MG63 (cell line): ENCODE data around the gene CFB. TPM values are rescaled to one million over a fixed set of nuclear protein-coding genes. Genes with fewer than 3 reads are reported as not detected.

ENCODE experiments used
- DNase-seq: peaks from one replicate; pipeline ENCODE4 v3.0.0-alpha.2; 2020
- H3K27me3 ChIP-seq: fragments of 250-450 bp; sonication (Bioruptor Pico); 2 replicates; pipeline ENCODE4 v1.5.1; 2020; ENCODE audit warnings: mild to moderate bottlenecking, moderate library complexity
- H3K36me3 ChIP-seq: fragments of 250-450 bp; sonication (Bioruptor Pico); 2 replicates; pipeline ENCODE4 v1.5.1; 2020; ENCODE audit warnings: mild to moderate bottlenecking, moderate library complexity
- H3K4me3 ChIP-seq: fragments of 250-450 bp; sonication (Bioruptor Pico); 2 replicates; pipeline ENCODE4 v1.5.1; 2020; ENCODE audit warnings: mild to moderate bottlenecking, moderate library complexity
- H3K9me3 ChIP-seq: fragments of 250-450 bp; sonication (Bioruptor Pico); 2 replicates; pipeline ENCODE4 v1.5.1; 2020; ENCODE audit warnings: mild to moderate bottlenecking, moderate library complexity
- total RNA-seq: library from RNA; depleted of rRNA; stranded (reverse); fragments of >200 nt; shearing (Covaris generic); gene quantifications from 2 replicates; pipeline ENCODE4 v1.2.3, GENCODE V29; 2014; ENCODE audit warnings: low replicate concordance

CFB gene
- total RNA-seq, 1 experiment from 2014 or later = 6.9 TPM

DNA sequence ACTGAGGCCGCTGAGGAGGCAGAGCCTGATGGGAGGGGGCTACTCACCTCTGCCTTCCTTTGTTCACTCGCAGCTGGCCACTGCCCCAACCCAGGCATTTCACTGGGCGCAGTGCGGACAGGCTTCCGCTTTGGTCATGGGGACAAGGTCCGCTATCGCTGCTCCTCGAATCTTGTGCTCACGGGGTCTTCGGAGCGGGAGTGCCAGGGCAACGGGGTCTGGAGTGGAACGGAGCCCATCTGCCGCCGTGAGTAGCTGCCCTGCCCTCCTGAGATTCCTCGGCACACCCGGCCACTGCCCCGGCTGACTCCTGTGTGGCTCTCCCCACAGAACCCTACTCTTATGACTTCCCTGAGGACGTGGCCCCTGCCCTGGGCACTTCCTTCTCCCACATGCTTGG is 12.4 kb upstream of the CFB start:
- Histone ChIP-seq H3K4me3 (no peak overlapping the region), H3K27me3 (no peaks in the 10 kb centered on the region), H3K36me3 (no peaks in the 10 kb centered on the region), H3K9me3 (no peaks in the 10 kb centered on the region)
- DNase-seq = no peak

DNA sequence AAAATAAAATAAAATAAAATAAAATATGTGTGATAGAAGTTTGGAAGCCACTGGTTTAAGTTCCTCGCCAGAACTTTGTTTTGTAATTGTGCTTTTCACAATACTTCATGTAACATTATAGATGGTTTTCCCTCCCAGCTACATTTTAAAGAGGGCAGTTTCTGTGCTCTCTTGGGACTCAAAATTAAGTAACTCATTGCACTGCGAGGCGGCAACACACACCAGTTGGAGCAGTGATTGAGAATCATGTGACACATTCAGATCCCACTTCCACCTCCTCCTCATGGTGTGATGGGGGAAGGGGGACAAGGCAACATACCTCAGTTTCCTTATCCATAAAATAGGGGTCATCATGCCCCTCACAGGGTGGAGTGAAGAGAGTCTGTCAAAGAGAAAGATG is 10.9 kb upstream of the CFB start:
- no peak for DNase-seq
- no peaks in the 10 kb centered on the region for H3K9me3 ChIP-seq

DNA sequence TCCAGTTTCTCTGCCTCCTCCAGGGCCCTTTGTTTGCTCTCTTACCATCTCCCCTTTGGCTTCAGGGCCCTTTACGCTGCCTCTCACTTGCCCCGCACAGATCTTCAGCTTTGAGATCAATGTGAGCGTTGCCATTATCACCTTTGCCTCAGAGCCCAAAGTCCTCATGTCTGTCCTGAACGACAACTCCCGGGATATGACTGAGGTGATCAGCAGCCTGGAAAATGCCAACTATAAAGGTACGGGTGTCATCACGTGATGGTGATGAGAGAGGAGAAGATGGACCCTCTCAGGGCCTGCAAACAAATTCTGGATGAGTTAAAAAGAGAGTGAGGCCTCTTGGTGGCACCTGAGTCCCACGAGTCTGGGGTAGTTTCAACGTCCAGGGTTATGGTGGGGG is 10.1 kb upstream of the CFB start:
- Histone ChIP-seq H3K9me3 (no peaks in the 10 kb centered on the region), H3K4me3 (no peak overlapping the region), H3K27me3 (no peaks in the 10 kb centered on the region), H3K36me3 (no peaks in the 10 kb centered on the region)
- no peak for DNase-seq

More for the DNA sequence above, 10.9 kb upstream of the CFB start:
- Histone ChIP-seq H3K27me3 (no peaks in the 10 kb centered on the region), H3K36me3 (no peaks in the 10 kb centered on the region), H3K4me3 (no peak overlapping the region)

DNA sequence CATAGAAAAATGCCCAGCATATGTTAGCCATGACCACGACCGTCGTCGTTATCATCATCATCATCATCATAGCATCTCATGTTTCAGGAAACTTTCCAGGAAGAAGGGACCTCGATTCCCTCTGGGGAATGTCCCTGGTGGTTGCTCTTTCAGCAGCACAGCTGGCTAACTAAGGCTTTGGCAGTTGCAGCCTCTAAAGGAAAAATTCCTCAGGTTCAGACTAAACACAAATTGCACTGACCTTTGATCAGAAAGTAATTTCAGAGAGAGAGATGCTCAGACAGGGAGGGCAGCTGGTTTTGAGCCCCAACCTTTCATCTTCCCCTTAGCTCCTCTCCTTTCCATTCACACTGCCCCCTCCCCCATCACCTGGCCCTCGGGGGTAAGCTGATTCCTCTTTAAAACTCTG is 5.6 kb upstream of the CFB start:
- Histone ChIP-seq H3K4me3 (no peak overlapping the region), H3K27me3 (no peaks in the 10 kb centered on the region), H3K36me3 (no peaks in the 10 kb centered on the region), H3K9me3 (no peaks in the 10 kb centered on the region)
- DNase-seq = no peak

DNA sequence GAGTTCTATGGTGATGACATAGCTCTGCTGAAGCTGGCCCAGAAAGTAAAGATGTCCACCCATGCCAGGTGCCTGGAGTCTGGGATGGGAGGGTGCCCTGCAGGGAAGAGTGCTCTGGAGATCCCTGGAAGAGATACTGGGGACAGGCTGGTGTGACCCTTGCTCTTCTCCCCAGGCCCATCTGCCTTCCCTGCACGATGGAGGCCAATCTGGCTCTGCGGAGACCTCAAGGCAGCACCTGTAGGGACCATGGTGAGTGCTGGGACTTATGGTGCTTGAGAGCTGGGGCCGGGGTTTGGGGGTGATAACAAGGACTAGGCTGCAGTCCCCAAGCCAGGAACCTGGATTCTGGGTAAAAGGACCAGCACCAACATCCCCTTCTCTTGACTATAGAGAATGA is 2.2 kb upstream of the CFB start:
- Histone ChIP-seq H3K9me3 (no peaks in the 10 kb centered on the region), H3K36me3 (no peaks in the 10 kb centered on the region), H3K4me3 (no peak overlapping the region), H3K27me3 (no peaks in the 10 kb centered on the region)
- no peak for DNase-seq

DNA sequence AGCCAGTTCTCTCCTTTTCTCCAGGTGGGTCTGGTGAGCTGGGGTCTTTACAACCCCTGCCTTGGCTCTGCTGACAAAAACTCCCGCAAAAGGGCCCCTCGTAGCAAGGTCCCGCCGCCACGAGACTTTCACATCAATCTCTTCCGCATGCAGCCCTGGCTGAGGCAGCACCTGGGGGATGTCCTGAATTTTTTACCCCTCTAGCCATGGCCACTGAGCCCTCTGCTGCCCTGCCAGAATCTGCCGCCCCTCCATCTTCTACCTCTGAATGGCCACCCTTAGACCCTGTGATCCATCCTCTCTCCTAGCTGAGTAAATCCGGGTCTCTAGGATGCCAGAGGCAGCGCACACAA is 765 bp upstream of the CFB start:
- Histone ChIP-seq H3K27me3 (no peaks in the 10 kb centered on the region), H3K4me3 (peak overlapping the region; percentile 38; the same call in 1 of the 2 replicates), H3K9me3 (no peaks in the 10 kb centered on the region), H3K36me3 (no peaks in the 10 kb centered on the region)
- no peak for DNase-seq

DNA sequence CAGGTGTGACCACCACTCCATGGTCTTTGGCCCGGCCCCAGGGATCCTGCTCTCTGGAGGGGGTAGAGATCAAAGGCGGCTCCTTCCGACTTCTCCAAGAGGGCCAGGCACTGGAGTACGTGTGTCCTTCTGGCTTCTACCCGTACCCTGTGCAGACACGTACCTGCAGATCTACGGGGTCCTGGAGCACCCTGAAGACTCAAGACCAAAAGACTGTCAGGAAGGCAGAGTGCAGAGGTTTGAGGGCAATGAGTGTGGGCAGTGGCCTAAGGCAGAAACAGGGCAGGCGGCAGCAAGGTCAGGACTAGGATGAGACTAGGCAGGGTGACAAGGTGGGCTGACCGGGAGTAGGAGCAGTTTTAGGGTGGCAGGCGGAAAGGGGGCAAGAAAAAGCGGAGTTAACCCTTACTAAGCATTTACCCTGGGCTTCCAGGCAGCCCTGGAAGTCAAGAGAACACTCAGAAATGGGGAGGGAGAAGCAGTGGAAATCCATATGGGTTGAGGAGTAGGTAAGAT is 533 bp downstream of the CFB start:
- Histone ChIP-seq H3K9me3 (no peaks in the 10 kb centered on the region), H3K36me3 (peaks cover 2% of the 10 kb centered on the region; the same call in 1 of the 2 replicates), H3K4me3 (no peak overlapping the region), H3K27me3 (no peaks in the 10 kb centered on the region)
- no peak for DNase-seq

DNA sequence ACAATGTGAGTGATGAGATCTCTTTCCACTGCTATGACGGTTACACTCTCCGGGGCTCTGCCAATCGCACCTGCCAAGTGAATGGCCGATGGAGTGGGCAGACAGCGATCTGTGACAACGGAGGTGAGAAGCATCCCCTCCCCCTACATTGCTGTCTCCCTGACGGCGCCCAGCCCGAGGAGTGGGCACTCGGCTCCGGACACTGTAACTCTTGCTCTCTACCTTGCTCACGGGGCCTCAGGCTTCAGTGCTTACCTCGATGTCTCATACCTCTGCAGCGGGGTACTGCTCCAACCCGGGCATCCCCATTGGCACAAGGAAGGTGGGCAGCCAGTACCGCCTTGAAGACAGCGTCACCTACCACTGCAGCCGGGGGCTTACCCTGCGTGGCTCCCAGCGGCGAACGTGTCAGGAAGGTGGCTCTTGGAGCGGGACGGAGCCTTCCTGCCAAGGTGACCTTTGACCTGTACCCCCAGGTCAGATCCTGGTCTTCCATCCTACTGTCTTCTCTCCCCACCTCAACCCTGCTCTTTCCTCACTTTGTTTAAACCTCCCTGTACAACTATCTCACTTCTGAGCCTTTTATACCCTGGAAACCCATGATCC is 1.3 kb downstream of the CFB start:
- H3K9me3 ChIP-seq = no peaks in the 10 kb centered on the region
- H3K27me3 ChIP-seq = no peaks in the 10 kb centered on the region
- H3K36me3 ChIP-seq = peaks cover 9% of the 10 kb centered on the region
- no peak for DNase-seq
- no peak overlapping the region for H3K4me3 ChIP-seq

DNA sequence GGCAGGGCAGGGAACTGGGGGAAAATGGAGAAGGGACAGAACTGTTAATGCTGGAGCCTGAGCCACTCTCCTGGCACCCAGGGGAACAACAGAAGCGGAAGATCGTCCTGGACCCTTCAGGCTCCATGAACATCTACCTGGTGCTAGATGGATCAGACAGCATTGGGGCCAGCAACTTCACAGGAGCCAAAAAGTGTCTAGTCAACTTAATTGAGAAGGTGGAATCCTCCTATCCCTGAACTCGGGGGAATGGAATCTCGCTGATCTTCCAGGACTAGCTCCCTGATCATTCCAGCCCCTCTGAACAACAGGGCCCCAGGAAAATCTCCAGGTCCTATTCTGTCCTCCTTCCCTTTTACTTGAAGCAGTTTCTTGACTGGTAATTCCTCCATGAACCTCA is 2.0 kb downstream of the CFB start:
- Histone ChIP-seq H3K27me3 (no peaks in the 10 kb centered on the region), H3K4me3 (no peak overlapping the region), H3K36me3 (peaks cover 13% of the 10 kb centered on the region), H3K9me3 (no peaks in the 10 kb centered on the region)
- no peak for DNase-seq

DNA sequence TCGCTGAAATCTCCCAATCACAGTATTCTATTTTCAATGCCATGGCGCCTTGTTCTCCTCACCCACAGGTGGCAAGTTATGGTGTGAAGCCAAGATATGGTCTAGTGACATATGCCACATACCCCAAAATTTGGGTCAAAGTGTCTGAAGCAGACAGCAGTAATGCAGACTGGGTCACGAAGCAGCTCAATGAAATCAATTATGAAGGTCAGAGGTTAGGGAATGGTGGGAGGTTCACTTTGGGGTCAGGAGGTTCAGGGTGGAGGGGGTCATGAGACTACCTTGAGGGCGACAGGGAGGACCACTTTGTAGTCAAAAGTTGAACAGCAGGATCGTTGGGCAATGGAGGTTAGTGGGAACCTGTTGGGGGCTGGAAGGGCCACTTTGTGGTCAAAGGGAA is 2.4 kb downstream of the CFB start:
- Histone ChIP-seq H3K27me3 (no peaks in the 10 kb centered on the region), H3K4me3 (no peak overlapping the region), H3K9me3 (no peaks in the 10 kb centered on the region), H3K36me3 (peaks cover 14% of the 10 kb centered on the region)
- DNase-seq = no peak

DNA sequence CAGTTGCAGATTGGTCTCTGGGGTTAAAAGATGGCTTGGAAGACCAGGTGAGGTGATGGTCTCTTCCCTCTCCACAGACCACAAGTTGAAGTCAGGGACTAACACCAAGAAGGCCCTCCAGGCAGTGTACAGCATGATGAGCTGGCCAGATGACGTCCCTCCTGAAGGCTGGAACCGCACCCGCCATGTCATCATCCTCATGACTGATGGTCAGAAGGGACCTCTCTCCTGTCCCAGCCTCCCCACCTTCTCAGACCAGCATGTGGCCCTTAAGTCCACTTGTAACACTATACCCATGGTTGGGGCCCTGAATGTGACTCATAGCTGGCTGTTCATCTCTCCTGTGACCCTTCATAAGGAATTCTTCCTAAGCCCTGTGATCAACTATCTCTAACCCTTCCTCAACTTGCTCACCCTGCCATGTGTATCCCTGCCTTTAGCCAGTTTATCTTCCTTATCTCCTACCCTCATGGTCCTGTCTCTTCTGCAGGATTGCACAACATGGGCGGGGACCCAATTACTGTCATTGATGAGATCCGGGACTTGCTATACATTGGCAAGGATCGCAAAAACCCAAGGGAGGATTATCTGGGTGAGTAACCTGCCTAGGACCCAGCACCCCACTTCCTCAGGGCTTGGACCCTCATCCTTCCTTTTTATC is 3.0 kb downstream of the CFB start:
- H3K9me3 ChIP-seq = no peaks in the 10 kb centered on the region
- H3K36me3 ChIP-seq = peaks cover 14% of the 10 kb centered on the region
- DNase-seq = peak; percentile 21
- no peaks in the 10 kb centered on the region for H3K27me3 ChIP-seq
- H3K4me3 ChIP-seq = no peak overlapping the region

DNA sequence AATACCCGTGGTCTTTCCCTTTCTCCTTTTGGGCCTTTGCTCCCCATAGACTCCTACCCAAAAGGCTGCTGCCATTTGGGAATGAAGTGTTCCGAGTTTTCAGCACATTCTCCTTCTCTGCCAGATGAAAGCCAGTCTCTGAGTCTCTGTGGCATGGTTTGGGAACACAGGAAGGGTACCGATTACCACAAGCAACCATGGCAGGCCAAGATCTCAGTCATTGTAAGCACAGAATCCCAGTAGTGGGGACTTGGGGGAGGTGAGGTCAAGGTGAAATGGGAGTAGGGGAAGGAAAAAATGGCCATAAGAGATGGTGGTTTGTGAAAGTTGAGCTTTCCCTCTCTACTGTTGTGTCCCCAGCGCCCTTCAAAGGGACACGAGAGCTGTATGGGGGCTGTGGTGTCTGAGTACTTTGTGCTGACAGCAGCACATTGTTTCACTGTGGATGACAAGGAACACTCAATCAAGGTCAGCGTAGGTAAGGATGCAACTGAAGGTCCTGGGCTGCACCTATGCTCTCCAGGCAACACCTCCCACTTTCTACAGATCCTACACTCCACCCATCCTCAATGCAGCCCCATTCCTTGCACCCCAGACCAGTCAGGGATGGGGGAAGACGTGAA is 4.1 kb downstream of the CFB start:
- H3K4me3 ChIP-seq = no peak overlapping the region
- peaks cover 14% of the 10 kb centered on the region for H3K36me3 ChIP-seq
- no peaks in the 10 kb centered on the region for H3K9me3 ChIP-seq
- DNase-seq = no peak
- H3K27me3 ChIP-seq = no peaks in the 10 kb centered on the region

DNA sequence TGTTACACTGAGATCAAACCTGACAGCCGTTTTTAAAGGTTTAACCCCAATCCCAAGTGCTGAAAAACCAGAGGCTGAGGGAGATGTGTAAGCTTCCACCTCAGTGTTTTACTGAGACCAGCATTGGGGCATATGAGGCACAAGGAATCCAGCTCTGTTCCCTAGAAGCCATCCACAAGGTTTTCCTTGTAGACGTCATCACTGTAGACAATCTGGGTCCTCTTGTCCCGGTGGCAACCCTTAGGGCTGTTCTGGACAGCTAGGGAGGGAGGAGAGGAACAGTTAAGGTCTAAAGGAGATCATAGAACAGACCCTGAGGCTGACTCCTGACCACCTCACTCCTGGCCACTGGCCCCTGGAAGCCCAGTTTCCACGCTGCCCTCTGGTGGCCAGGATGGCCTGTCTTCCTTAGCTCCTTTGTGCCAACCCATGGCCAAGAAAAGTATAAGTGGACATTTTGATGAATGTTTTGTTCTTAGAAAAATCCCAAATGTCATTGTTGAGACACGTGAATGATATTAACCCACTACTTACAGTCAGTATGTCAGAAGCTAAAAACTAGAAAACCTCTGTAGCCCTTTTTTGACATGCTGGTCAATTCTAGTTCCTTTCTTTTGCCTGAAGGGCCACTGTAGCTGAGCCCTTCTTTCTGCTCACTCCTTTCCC is 6.4 kb downstream of the CFB start:
- peak; percentile 44 for DNase-seq
- peaks cover 27% of the 10 kb centered on the region for H3K36me3 ChIP-seq

DNA sequence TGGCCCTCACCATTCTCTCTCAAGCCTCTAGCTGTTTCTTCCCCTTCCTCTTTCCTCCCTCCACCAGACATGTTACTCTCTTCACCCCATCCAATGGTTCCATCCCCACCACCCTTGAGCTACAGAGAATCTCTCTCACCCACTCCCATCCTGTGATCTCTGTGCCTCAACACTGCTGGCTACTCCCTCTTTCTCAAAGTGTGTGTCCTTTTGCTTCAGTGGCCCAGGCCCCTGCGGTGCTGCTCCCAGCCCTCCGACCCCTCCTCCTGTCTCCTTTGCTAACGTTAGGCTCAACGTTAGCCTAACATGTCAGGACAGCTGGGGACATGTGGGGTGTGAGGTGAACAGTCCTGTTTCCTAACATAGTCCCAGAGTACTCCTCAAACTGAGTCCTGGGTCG is 7.0 kb downstream of the CFB start:
- H3K27me3 ChIP-seq = no peaks in the 10 kb centered on the region
- no peak overlapping the region for H3K4me3 ChIP-seq
- H3K36me3 ChIP-seq = peaks cover 29% of the 10 kb centered on the region
- H3K9me3 ChIP-seq = no peaks in the 10 kb centered on the region
- DNase-seq = no peak

More for the DNA sequence above, 6.4 kb downstream of the CFB start:
- Histone ChIP-seq H3K4me3 (no peak overlapping the region), H3K9me3 (no peaks in the 10 kb centered on the region), H3K27me3 (no peaks in the 10 kb centered on the region)

DNA sequence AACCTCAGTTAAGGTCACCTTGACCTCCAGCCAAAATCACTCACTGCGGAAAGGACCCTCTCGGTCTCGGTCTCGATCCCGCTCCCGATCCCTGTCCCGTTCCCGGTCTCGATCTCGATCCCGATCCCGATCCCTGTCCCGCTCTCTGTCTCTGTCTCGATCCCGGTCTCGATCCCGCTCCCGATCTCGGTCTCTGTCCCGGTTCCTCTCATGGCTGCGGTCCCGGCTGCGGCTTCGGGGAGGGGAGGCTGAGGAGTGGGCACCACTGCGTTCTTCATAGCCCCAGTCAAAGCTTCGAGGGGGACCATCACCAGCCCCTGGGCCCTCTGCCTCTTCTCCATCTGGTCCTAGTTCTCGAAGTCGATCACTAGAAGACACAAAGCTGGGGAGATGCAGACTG is 8.6 kb downstream of the CFB start:
- Histone ChIP-seq H3K36me3 (peaks cover 29% of the 10 kb centered on the region), H3K9me3 (no peaks in the 10 kb centered on the region), H3K4me3 (no peak overlapping the region), H3K27me3 (no peaks in the 10 kb centered on the region)
- no peak for DNase-seq

DNA sequence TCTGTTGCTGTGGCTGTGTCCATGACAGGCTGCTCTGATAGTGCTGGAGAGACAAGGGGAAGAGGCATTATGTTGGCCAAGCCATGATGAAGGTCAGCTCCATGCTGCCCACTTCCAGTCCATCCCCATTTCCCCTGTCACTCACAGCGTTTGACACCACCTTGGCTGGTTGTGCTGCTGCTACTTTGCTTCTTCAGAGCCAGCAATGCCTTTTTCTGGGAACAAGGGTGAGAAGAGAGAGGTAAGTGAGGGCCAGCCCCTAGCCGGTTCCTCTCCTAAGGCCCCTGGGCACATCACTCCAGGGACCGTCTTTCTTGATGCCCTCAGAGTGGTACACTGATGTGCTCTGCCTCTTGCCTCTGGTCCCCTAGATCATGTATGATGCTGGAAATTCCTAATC is 10.9 kb downstream of the CFB start:
- Histone ChIP-seq H3K4me3 (no peak overlapping the region), H3K9me3 (no peaks in the 10 kb centered on the region), H3K36me3 (peaks cover 32% of the 10 kb centered on the region), H3K27me3 (no peaks in the 10 kb centered on the region)
- DNase-seq = no peak

DNA sequence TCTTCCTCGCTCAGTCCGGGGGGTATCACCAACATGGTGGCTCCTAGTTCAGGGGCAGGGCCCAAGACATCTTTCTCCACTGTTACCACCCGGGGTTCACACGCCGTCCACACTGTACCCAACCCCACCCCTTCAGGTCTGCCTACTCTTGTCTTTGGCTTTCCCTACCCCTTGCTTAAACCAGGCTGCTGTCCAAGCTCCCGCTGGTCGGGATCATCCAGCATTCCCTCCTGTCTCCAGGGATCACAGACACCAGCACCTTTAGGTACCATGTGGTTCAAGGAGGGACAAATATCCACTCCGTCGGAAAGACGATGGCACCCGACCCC is 12.5 kb downstream of the CFB start:
- peak overlapping the region; percentile 97 for H3K4me3 ChIP-seq
- H3K36me3 ChIP-seq = peaks cover 23% of the 10 kb centered on the region
- no peaks in the 10 kb centered on the region for H3K27me3 ChIP-seq
- DNase-seq = no peak
- H3K9me3 ChIP-seq = no peaks in the 10 kb centered on the region
